NCI-H2029 (cell line): ENCODE results near the gene UPK3BL1.
"Not testable (repeated sequence)": the region's sequence is repeated elsewhere in the genome, so short reads cannot be mapped to it uniquely, and the experiment has no call there.

Experiments used
- DNase-seq: peaks from one replicate; lab custom pipeline; 2025; lab: John Stamatoyannopoulos, UW

The UPK3BL1 gene

GRCh38 chr7:102627271-102627904 is 15.2 kb downstream of the UPK3BL1 start:
- not testable (repeated sequence) for DNase-seq

- not testable (repeated sequence) for DNase-seq
Measured at GRCh38 chr7:102618122-102618521, 24.5 kb downstream of the UPK3BL1 start.

- not testable (repeated sequence) for DNase-seq
Measured at GRCh38 chr7:102616507-102617125, 26.0 kb downstream of the UPK3BL1 start, which contains the start of gene RASA4. Gene RASA4 (minus strand): TSS chr7:102616756. CDS start chr7:102616689, 67 bp downstream.

DNA sequence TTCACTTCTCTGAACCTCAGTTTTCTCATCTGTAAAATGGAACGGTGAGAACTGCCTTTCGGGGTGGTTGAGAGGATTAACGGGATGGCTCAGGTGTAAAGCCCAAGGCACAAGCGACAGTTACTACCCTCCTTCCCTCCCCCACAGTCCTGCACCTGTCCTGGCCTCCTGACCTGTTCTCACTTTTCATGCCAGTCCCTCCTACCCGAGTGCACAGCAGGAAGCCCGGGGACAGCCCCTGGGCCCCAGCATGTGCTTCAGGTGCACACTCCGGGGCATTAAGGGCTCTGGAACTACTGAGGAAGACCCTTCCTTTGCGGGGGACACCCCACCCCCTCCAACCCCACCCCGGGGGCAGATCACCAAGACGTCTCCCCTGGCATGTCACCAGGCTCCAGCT is 26.7 kb downstream of the UPK3BL1 start:
- DNase-seq: not testable (repeated sequence)

DNA sequence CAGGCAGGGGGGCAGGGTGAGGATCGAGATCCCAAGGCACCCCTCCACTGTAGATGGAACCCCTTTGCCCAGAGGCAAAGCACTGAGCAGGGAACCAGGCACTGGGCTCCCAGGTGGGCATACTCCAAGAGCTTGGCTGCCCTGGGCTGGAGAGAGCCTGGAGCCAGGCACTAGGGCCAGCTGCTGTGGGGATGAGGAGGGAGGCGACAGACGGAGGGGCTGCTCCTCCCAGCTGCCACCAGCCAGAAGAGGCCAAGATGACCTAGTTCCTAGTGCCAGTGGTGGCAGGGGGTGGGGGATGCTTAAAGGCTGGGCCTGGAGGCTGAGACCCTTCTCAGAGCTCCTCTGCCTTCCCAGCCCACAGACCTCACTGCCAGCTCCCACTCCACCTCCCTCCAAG is 27.7 kb downstream of the UPK3BL1 start:
- not testable (repeated sequence) for DNase-seq

DNA sequence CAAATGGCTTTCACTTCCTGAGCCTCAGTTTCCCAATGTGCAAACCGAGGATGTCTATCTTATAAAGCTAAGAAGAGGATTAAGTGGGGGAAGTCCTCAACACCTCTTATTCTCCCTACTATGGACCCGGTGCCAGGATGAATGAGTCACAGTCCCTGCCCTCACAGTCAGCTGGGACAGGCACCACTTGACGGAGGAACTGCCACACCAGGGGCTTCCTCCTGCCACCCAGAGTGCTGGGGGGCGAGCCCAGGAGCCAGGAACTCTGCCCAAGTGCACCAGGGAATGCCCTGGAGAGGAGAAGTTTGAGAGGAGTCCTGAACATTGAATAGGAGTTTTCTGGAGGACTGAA is 28.3 kb downstream of the UPK3BL1 start:
- not testable (repeated sequence) for DNase-seq

DNA sequence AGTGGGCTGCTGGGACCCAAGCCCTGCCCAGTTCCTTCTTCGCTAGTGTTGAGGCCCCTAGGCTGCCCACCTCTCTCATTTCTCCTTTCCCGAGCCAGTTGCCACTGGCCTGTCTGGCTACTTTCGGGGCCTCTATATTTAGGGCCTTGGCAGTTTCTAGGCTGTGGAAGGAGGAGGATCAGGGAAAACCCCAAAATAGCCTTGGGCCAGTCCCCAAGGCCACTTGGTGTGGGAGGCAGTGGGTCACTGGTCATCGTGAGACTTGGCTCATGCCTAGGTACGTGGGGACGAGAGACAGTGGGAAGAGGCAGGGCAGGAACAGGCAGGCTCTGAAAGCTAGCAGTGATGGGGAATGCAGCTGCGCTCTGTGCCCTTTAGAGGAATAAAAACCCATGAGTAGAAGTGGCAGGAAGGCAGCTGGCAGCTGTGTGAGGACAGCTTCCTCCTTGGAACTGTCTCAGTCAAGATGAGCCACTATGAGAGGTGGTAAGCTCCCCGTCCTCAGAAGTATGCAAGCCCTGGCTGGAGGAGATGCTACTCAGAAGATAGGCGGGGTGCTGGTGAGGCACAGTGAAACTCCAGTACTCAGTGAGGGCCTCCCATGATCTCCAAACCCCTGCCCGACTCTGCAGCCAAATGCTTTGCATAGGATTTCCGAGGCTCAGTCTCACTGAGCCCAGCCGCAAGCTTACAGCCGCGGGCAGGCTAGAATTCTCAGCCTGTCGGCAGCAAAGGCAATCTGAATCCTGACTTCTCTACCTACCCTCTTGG is 28.8 kb downstream of the UPK3BL1 start:
- DNase-seq: not testable (repeated sequence)

DNA sequence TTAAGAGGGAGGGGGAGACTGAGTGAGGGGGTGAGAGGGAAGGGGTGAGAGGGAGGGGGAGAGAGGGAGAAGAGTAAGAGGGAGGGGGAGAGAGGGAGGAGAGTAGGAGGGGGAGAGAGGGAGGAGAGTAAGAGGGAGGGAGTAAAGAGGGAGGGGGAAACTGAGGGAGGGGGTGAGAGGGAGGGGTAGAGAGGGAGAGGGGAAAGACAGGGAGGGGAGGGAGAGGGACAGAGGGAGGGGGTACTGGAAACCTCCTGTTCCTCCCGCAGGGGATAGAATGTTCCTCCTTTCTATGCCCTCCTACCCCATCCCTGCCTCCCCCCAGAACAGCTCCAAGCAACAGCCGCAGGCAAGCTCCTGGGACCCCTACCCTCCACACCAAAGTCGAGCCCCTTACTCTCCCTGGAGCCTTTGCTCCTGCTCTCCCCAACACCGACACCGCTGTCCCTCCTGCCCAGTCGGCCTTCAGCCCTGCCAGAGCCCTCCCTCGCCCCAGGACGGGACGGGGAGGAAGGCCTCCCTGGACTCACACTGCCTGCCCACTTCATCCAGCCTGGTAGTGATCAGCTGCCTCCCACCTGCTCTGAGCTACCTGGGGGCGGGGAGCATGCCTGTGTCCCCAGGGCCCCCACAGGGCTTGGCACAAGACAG is 30.8 kb downstream of the UPK3BL1 start:
- DNase-seq: not testable (repeated sequence)

DNA sequence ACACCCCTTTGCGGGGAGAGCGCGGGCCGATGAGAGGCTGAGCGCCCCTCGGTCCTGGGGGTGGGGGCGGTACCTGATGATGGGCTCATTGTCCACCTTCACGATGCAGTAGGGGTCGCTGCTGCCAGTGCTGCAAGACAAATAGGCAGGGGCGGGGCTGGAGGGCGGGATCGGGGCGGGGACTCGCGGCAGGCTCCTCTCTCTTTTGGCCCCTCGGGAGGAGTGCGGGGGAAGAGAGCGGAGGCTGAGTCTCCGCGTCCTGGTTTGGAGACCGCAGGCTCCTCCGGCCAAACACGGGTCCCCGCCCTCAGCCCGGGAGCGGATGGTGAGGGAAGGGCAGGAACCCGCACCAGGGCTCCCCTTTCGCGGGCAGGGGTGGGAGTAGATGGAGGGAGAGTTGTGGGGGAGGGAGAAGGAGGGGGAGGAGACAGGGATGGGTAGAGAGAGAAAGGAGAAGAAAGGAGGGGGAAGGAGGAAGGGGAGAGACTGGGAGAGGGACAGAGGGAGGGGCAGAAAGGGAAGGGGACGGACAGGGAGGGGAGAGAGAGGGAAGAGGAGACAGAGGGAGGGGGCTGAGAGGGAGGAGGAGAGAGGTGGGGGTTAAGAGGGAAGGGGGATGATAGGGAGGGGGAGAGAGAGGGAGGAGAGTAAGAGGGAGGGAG is 31.4 kb downstream of the UPK3BL1 start:
- DNase-seq: not testable (repeated sequence)

DNA sequence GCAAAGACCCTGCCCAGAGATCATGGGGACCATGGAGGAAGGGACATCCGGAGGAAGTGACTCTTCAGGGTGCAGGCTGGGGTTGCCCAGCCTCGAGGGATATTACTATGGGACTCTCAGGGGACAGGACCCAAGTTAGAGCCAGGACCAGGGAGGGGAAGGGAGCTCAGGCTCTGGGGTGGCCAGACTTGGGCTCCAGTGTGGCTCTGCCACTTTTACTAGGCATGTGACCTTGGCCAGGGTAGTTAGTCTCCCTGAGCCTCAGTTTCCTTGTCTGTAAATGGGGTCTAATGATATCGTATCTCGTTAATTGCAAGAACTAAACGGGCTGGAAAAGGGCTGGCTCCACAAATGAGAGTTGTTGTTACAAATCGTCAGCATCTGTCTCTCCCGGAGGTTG is 32.1 kb downstream of the UPK3BL1 start:
- not testable (repeated sequence) for DNase-seq

GRCh38 chr7:102609734-102610133 is 32.9 kb downstream of the UPK3BL1 start:
- not testable (repeated sequence) for DNase-seq

- DNase-seq: not testable (repeated sequence)
Measured at GRCh38 chr7:102606848-102607247, 35.7 kb downstream of the UPK3BL1 start.

- DNase-seq: not testable (repeated sequence)
Measured at GRCh38 chr7:102604431-102605145, 38.0 kb downstream of the UPK3BL1 start.

GRCh38 chr7:102602317-102602716 is 40.3 kb downstream of the UPK3BL1 start:
- DNase-seq: not testable (repeated sequence)

- not testable (repeated sequence) for DNase-seq
Measured at GRCh38 chr7:102599699-102600098, 42.9 kb downstream of the UPK3BL1 start.

DNA sequence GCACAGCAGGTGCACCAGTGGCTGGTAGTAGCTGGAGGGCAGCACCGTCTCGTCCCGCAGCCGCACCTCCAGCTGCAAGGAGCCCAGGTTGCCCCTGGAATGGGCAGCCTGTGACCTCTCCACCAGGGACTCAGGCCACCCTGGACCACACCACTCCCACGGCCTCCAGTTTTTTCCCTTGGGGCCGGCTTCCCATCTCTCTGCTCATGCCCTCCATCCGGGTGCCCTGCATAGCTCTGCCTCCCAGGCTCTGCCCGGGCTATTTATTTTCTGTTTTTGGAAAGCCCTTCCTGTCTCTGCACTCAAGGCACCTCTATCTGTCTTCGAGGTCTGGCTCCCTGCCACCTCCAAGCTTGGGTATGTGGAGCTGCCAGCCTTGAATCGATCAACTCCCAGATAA is 46.6 kb downstream of the UPK3BL1 start:
- DNase-seq: not testable (repeated sequence)

GRCh38 chr7:102593637-102594334 is 48.8 kb downstream of the UPK3BL1 start:
- DNase-seq: not testable (repeated sequence)

- not testable (repeated sequence) for DNase-seq
Measured at GRCh38 chr7:102592477-102593019, 50.0 kb downstream of the UPK3BL1 start.

- not testable (repeated sequence) for DNase-seq
Measured at GRCh38 chr7:102589857-102590256, 52.7 kb downstream of the UPK3BL1 start.
